ENCODE measurements around the gene SMG6.
"Not testable (repeated sequence)": the region's sequence is repeated elsewhere in the genome, so short reads cannot be mapped to it uniquely, and the experiment has no call there.

SMG6 gene

DNA sequence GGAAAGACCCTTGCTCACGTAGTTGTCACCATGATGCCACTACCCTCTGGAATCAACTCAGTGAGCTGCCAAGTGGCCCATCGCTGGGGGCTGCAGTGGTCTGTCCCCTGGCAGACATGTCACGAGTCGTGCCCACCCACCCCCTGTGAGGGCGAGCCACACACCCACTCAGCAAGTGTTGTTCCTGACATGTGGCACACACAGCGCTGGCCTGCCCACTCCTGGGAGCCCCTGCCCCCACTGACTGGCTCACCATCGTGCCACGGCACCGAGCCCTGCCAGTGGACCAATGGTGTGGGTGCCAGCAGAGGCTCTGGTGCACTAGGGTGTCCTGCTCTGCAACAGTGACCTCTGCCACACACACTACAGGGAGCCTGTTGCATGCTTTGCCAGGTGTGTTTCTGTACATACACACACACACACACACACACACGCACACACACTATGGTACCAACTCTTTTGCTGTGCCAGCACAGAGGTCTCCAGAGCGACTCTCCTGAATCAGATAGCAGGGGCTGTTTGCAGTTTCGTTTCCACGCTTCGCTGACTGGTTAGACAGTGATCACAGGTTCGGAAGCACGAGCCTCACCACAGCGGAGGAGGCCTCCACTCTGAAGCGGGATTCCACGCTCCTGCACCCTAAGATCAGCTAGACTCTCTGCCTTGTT lies 286.2 kb downstream of the SMG6 start:
- DNase-seq (ENCODE audit: low spot score), result no peak
- TF ChIP-seq, protein P1, sequence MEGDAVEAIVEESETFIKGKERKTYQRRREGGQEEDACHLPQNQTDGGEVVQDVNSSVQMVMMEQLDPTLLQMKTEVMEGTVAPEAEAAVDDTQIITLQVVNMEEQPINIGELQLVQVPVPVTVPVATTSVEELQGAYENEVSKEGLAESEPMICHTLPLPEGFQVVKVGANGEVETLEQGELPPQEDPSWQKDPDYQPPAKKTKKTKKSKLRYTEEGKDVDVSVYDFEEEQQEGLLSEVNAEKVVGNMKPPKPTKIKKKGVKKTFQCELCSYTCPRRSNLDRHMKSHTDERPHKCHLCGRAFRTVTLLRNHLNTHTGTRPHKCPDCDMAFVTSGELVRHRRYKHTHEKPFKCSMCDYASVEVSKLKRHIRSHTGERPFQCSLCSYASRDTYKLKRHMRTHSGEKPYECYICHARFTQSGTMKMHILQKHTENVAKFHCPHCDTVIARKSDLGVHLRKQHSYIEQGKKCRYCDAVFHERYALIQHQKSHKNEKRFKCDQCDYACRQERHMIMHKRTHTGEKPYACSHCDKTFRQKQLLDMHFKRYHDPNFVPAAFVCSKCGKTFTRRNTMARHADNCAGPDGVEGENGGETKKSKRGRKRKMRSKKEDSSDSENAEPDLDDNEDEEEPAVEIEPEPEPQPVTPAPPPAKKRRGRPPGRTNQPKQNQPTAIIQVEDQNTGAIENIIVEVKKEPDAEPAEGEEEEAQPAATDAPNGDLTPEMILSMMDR (IDR thresholded peaks at IDR 0.05; ENCODE audit: extremely low read depth, missing control alignments), result no peak

DNA sequence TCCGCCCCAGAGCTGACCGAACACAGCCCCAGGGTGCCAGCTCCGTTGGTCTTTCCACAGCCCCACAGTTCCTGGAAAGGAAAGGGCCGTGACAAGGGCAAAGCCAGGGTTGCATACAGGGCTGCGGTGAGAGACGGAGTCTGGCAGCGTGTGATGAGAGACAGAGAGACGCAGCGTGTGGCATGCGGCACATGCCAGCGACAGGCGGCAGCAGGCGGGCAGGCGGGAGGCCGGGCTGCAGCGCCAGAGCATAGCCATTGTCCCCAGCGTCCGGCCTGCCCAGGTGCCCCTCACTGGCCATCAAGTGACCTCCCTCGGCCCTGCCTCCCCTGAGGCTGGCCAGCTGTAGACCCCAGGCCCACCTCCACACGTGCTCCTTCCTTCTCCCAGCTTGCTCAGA lies 287.1 kb downstream of the SMG6 start:
- TF ChIP-seq, protein P1 (IDR thresholded peaks at IDR 0.05; ENCODE audit: extremely low read depth, missing control alignments), result no peak
- DNase-seq (ENCODE audit: low spot score), result no peak

DNA sequence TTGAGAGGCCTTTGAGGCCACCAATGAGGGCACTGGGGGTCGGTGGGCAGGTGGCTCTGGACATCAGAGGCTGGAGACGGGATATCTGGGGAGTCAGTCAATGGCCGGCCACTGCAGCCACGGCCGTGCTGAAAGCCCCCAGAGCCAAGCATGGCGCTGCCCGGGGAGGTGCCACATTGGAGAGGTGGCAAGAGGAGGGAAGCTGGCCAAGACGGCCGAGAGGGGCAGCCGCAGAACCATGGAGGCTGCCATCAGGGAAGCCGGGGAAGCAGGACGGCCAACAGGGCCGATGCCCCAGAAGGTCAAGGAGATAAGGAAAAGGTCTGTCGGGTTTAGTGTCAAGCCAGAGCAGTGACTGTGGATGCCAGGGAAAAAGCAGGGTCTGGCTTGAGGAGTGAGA lies 288.3 kb downstream of the SMG6 start:
- TF ChIP-seq, protein P1 (IDR thresholded peaks at IDR 0.05; ENCODE audit: extremely low read depth, missing control alignments), result no peak
- no peak for DNase-seq (ENCODE audit: low spot score)

DNA sequence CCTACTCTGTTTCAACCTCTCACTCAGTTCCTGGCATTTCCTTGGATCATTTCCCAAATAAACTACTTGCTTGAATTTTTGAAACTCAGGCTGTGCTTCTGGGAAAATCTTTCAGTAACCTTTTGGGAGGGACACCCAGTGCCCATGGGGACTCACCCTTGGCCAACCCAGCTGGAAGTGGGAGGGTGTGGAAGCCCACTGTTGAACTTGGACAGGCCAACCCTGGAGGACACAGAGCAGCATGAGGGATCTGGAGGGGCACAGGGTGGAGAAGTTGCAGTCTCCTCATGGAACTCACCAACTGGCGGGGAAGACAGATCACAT lies 289.6 kb downstream of the SMG6 start:
- no peak for DNase-seq (ENCODE audit: low spot score)
- TF ChIP-seq, protein P1 (IDR thresholded peaks at IDR 0.05; ENCODE audit: extremely low read depth, missing control alignments), result no peak

DNA sequence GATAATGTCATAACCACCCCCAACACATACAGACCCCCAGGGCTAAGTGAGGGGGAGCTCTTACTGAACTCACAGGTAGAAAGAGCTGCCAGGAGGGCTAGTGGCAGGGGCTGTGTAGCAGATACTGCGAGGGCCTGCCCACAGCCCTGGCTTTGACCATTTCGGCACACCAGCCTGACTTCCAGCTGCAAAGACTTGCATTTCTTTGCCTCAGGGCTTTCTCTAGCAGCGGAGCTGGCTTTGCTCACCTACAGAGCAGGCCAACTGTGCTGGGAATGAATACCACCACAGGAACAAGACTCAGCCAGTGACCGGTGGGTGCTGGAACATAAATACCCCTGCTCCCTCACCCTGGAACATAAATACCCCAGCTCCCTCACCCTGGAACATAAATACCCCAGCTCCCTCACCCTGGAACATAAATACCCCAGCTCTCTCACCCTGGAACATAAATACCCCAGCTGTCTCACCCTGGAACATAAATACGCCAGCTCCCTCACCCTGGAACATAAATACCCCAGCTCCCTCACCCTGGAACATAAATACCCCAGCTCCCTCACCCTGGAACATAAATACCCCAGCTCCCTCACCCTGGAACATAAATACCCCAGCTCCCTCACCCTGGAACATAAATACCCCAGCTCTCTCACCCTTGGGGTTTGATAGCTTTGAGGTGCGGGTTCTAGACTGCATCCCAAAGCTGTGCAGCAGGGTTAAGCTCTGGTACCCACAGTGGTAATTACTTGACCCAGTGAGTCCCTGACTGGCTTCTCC lies 290.2 kb downstream of the SMG6 start:
- DNase-seq (ENCODE audit: low spot score), result not testable (repeated sequence)

DNA sequence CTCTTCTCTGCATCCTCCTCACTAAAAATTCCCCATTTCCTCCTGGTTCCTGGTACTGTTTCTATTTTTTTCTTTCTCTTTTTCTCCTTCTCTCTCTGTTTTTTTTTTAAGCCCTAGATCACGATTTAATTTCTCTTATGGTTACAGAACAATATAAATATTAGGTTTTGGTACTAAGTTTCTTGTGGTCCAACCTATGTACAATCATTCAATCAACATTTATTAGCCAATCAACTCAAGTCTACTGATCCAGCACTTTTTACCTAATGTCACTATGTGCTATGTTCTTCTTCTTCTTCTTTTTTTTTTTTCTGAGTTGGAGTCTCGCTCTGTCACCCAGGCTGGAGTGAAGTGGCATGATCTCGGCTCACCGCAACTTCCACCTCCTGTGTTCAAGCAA lies 291.1 kb downstream of the SMG6 start:
- TF ChIP-seq, protein P1 (IDR thresholded peaks at IDR 0.05; ENCODE audit: extremely low read depth, missing control alignments), result no peak

DNA sequence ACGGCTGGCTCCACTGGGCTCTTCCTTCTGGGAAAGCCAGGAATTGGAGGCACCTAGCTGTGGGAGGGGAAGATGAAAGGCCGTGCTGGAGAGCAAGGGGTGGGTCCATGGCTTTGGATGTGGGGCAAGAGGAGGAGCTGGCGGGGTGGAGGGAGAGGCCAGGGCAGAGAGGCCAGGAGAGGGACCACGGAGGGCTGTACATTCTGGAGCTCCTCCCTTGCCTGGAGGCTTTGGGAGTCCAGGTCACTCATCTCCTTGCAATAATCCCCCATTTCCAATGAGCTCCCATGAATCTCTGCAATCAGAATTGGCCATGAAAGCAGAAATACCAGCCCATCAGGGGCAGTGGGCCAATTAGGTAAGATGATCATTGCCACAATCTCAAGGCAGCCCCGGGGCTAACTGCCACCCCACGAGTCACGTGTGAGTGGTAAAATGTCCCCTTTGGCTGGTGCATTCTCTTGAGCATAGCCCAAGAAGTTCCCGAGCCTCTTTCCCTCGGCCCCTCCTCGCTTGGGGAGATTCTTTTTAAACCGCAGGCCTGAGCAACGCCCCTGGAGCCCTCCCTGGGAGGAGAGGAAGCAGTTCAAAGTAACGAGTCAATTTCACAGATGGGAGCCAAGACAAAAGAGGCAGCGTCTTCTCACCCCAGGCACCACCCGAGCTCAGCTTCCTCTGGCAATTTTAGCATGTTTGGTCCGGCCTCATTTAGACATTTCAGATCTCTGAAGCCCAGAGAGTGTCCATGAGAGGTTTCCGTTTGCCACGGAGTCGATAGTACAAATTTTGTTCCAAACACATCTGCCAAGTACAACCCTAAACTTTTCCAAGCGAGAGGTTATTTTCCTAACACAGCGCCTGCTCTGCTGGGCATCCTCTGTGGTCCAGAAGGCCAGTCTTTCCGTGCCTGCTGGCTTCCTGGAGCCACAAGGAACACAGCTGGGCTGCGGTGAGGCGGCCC lies 291.9 kb downstream of the SMG6 start:
- DNase-seq (ENCODE audit: low spot score), result no peak
- TF ChIP-seq, protein P1 (IDR thresholded peaks at IDR 0.05; ENCODE audit: extremely low read depth, missing control alignments), result no peak

More for the DNA sequence above, 291.1 kb downstream of the SMG6 start:
- no peak for DNase-seq (ENCODE audit: low spot score)

Measured in GM20000 (cell line).